8988T (cell line): ENCODE results near the gene C16orf86.
A peak's percentile ranks its signal among the peaks of the same experiment; 100 is the strongest.
"Not testable (repeated sequence)": the region's sequence is repeated elsewhere in the genome, so short reads cannot be mapped to it uniquely, and the experiment has no call there.

Experiments
- DNase-seq: peaks from one replicate; pipeline ENCODE4 v3.0.0; 2011

C16orf86 gene

GRCh38 chr16:67667817-67668494 lies 1.3 kb downstream of the C16orf86 start:
- DNase-seq: peak; percentile 100

GRCh38 chr16:67668495-67669157 lies 2.0 kb downstream of the C16orf86 start:
- DNase-seq: peak; percentile 43

GRCh38 chr16:67669499-67670101 lies 3.0 kb downstream of the C16orf86 start:
- no peak for DNase-seq

GRCh38 chr16:67672306-67672705 lies 5.7 kb downstream of the C16orf86 start:
- no peak for DNase-seq

- peak; percentile 88 for DNase-seq
These were observed 6.4 kb downstream of the C16orf86 start for GRCh38 chr16:67672739-67673662.

GRCh38 chr16:67673712-67674580 lies 7.3 kb downstream of the C16orf86 start:
- DNase-seq: no peak

- no peak for DNase-seq
These were observed 8.4 kb downstream of the C16orf86 start for GRCh38 chr16:67674851-67675578.

GRCh38 chr16:67675579-67675935 lies 8.9 kb downstream of the C16orf86 start:
- DNase-seq: no peak

- DNase-seq: no peak
These were observed 9.4 kb downstream of the C16orf86 start for GRCh38 chr16:67675999-67676398.

GRCh38 chr16:67676516-67676915 lies 9.9 kb downstream of the C16orf86 start:
- DNase-seq: no peak

GRCh38 chr16:67676939-67677338 lies 10.3 kb downstream of the C16orf86 start:
- no peak for DNase-seq

- no peak for DNase-seq
These were observed 11.1 kb downstream of the C16orf86 start for GRCh38 chr16:67677712-67678111.

GRCh38 chr16:67678354-67679023 lies 11.9 kb downstream of the C16orf86 start:
- DNase-seq: no peak

GRCh38 chr16:67679935-67680897 lies 13.6 kb downstream of the C16orf86 start:
- DNase-seq: no peak

GRCh38 chr16:67683767-67684166 lies 17.2 kb downstream of the C16orf86 start:
- no peak for DNase-seq

GRCh38 chr16:67685388-67686112 lies 18.9 kb downstream of the C16orf86 start:
- DNase-seq: no peak

- DNase-seq: not testable (repeated sequence)
These were observed 27.1 kb downstream of the C16orf86 start for GRCh38 chr16:67693517-67694285.

GRCh38 chr16:67694611-67695010 lies 28.0 kb downstream of the C16orf86 start:
- DNase-seq: no peak
